OCI-LY7 (cell line): ENCODE results near the gene GGA2.

Experiments used
- EZH2phosphoT487 ChIP-seq: fragments of 200-600 bp; sonication (generic); IDR thresholded peaks from 2 replicates; pipeline ENCODE4 v1.6.1; 2018; ENCODE audit warnings: low read depth, borderline replicate concordance, mild to moderate bottlenecking, mixed run types, antibody characterized with exemption, low read length, moderate library complexity, mixed read lengths
- TF ChIP-seq, protein P1 (sequence below): fragments of 200-600 bp; sonication (generic); conservative IDR thresholded peaks from 2 replicates; pipeline ENCODE4 v1.5.1; 2014; ENCODE audit warnings: mild to moderate bottlenecking, antibody characterized with exemption, low read length, moderate library complexity, mixed read lengths

DNA sequence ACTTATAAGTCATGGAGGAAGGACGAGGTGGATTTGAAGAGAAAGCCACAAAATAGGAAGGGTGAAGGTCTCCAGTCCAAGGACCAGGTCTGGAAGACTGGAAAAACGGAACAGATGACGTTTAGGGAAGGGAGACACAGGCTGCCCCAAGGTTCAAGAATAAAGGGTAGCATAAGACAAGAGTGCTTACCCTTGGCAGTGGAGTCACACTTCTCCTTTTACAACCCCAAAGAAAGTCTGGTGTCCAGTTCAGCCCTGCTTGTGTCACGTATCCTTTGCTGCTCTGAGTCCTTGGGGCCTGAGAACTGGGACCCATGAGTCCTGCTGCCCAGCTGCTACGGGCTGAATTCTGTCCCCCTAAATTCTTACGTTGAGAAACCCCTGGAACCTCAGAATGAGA lies 13.0 kb upstream of the GGA2 start:
- TF ChIP-seq, protein P1, sequence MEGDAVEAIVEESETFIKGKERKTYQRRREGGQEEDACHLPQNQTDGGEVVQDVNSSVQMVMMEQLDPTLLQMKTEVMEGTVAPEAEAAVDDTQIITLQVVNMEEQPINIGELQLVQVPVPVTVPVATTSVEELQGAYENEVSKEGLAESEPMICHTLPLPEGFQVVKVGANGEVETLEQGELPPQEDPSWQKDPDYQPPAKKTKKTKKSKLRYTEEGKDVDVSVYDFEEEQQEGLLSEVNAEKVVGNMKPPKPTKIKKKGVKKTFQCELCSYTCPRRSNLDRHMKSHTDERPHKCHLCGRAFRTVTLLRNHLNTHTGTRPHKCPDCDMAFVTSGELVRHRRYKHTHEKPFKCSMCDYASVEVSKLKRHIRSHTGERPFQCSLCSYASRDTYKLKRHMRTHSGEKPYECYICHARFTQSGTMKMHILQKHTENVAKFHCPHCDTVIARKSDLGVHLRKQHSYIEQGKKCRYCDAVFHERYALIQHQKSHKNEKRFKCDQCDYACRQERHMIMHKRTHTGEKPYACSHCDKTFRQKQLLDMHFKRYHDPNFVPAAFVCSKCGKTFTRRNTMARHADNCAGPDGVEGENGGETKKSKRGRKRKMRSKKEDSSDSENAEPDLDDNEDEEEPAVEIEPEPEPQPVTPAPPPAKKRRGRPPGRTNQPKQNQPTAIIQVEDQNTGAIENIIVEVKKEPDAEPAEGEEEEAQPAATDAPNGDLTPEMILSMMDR: no peak
- TF ChIP-seq EZH2phosphoT487: no peak
